HG03571 (cell line): ENCODE results near the gene ANGPTL1.
A peak's percentile ranks its signal among the peaks of the same experiment; 100 is the strongest.

Experiments used
- ATAC-seq: cut with Tn5 transposase; IDR thresholded peaks from one replicate; pipeline ENCODE4 v1.9.1; 2021; ENCODE audit not compliant: unreplicated experiment

Gene ANGPTL1, protein sequence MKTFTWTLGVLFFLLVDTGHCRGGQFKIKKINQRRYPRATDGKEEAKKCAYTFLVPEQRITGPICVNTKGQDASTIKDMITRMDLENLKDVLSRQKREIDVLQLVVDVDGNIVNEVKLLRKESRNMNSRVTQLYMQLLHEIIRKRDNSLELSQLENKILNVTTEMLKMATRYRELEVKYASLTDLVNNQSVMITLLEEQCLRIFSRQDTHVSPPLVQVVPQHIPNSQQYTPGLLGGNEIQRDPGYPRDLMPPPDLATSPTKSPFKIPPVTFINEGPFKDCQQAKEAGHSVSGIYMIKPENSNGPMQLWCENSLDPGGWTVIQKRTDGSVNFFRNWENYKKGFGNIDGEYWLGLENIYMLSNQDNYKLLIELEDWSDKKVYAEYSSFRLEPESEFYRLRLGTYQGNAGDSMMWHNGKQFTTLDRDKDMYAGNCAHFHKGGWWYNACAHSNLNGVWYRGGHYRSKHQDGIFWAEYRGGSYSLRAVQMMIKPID

DNA sequence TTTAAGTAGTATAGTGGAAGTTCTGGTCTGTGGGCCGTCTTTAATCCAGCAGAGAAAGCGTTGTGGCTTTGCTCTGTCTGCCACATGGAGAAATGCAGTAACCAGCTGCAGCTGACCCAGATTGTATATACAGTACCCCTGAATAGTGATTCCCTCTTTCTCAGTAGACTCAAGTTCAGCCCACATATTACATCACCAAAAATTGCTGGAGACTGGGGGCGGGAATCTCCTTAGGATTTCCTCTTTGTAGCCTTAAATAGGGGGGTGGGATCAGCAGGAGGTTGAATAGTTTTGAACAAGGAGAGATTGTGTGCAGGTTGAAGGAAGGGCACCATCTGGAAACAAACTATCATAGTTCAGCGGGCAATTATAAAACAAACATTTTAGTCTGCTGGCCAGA, at the start of gene ANGPTL1:
Gene ANGPTL1, minus strand, starts transcription at position 134 of the 400 bp plus-strand sequence. CDS start 5,301 bp downstream, outside the sequence.
- ATAC-seq: no peak

DNA sequence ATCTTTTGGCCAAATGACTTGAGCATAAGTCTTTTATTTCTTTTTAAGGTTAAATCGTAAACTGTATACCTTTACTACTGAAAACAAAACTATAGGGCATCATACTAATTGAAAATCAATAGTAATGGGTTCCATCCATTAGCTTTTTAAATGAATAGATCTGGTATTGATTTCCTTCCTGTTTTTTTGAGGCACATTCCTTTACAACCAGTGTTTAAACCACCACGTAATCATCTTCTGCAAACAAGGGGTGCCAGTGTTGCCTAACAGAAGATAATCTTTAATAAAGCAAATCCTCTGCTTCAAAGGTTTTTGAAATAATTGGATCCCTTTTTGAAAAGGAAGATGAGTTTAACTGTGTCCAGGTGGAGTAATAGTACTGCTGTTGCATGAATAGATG, 48.7 kb upstream of the ANGPTL1 start:
- no peak for ATAC-seq

DNA sequence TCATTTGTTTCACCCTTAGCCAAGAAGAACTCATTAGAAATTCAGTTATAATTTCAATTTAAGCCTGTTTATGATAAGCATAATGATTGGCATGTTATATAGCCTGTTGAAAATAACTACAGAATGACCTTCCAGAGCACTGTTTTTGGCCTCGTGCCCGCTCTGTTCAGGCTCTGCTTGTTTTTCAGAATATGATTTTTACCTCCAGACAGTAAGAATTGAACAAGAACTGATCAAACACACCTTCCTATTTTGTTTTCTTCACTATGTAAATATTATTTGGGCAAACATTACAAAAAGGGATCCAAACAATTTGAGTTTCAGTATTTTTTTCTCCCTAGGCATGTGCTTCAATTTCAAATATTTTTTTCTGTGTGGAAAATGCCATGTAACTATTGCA, 48.1 kb upstream of the ANGPTL1 start:
- no peak for ATAC-seq

DNA sequence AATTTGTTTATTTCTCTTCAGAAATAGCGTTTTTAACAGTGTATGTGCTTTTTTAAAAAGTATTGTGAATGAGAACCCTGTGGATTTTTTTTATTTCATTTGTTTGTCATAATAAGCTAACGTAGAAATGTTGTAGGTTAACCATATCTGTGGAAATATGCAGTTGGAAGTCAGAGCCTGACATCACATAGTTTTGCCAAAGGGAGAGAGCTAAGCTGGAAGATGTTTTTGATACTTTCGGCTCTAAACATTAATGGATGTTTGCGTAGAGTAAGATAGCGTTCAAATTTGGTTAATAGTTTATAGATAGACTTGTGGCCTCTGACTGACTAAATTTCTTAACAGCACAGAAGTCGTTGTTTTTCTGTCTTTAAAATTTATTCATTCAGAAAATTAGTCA, 47.4 kb upstream of the ANGPTL1 start:
- no peak for ATAC-seq

DNA sequence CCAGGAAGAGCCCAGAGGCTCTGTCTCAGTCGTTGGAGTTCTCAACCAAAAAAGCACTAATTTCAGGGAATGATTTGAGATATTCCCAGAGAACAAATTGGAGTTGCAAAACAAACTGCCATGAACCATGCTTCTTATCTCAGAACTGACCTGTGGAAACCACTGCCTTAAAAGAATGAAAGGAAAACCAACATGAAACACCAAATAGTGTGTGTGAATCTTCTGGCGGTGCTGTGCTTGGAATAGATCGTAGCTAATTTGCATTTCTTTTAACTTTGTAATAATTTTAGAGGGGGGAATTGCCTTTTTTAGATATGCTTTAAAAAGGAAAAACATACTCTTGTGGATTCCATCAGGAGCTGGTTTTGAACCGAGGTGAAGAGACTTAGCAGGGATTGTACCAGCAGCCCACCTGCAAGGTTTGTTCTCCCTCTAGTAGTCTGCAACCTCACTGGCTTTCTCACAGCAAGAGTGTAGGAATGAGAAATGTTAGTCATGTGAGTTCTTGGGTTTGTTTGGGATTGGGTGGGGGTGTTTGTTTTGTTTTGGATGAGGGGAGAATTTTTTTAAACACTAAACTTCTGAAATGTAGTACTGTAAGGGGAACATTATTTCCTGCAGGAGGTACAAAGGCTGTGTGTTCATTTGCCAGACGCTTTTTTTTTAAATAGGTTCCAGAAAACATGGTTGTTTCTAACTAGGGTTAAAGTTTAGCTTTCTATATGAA, 45.7 kb upstream of the ANGPTL1 start:
- peak; percentile 52 for ATAC-seq

DNA sequence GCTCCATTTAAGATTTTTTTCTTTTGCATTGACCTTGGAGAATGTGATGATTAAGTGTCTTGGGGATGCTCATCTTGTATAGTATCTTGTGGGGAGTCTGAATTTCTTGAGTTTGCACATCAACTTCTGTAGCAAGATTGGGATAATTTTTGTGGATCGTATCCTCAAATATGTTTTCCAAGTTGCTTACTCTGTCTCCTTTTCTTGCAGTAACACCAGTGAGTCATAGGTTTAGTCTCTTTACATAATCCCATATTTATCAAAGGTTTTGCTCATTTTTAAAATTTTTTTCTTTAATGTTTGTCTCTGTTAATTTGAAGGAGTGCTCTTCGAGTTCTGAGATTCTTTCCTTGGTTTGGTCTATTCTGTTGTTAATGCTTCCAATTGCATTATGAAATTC, 41.7 kb upstream of the ANGPTL1 start:
- ATAC-seq: no peak

DNA sequence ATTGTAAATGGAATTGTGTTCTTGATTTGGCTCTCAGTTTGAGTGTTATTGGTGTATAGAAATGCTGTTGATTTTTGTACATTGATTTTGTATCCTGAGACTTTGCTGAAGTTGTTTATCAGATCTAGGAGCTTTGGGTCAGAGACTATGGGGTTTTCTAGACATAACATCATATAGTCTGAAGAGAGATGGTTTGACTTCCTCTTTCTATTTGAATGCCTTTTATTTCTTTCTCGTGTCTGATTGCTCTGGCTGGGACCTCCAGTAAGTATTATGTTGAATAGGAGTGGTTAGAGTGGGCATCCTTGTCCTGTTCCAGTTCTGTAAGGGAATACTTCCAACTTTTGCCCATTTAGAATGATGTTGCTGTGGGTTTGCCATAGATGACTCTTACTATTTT, 39.1 kb upstream of the ANGPTL1 start:
- ATAC-seq: no peak

DNA sequence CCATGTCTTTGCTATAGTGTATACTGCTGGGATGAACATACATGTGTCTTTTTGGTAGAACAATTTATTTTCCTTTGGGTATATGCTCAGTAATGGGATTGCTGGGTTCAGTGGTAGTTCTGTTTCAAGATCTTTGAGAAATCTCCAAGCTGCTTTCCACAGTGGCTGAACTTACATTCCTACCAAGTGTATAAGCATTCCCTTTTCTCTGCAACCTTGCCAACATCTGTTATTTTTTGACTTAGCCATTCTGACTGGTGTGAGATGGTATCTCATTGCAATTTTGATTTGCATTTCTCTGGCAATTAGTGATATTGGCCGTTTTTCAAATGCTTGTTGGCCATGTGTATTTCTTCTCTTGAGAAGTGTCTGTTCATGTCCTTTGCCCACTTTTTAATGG, 37.5 kb upstream of the ANGPTL1 start:
- ATAC-seq: no peak

DNA sequence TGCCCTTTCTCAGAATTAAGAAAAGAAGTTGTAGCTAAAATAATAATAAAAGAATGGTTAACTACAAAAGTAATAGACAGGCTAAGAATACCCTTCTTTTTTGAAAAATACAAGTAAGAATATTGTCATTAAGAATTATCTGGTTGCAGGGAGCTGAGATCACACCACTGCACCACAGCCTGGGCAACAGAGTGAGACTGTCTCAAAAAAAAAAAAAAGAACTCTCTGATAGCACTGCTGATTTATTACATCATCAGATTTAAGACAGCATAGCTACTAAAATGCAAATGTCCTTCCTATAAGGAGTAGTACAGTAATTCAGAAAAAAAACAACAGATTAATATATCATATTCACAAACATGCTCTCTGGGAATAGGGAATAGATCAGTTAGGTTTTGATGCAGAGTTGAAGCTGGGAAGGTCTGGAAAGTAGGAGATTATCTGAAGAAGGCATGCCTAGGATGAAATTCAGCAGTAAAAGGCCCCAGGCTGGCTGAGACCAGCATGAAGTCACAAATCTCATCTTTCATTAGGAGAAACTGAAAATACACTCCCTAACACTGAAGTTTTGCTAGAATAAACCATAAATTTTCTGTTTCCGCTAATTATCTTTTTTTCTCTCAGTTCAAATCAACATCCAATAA, 30.7 kb upstream of the ANGPTL1 start:
- ATAC-seq: no peak

DNA sequence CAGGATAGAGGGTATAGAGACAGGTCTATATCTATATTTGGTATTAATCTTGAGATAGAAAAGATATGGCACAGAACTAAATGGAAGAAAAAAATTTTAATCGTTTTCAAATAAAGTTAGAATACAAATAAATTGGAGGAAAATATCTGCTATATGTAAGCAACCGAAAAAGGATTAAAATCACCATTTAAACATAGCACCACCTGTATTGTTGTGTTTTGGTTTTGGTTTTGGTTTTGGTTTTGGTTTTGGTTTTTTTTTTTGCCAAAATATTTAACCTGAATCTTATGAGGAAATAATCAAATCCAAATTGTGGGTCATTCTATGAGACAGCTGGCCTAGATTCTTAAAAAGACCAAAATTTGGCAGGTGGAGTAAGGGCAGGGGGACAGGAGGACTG, 28.5 kb upstream of the ANGPTL1 start:
- no peak for ATAC-seq

DNA sequence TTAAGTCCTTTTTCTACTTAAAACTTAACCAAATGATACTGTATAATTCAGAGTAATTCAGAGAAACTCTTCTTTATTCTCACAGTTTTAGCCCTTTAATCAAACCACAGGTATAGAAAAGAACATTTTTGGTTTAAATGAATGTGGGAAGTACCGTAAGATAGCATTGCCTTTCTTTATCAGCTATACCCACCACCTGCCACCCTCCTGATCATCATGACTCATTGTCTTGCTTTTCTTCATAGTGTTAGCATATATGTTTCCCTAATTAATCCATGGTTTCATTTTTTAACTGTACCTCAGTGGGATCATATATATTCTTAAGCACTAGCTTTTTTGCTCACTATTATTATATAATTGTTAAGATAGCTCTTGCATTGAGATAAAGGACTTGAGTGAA, 27.5 kb upstream of the ANGPTL1 start:
- ATAC-seq: no peak

DNA sequence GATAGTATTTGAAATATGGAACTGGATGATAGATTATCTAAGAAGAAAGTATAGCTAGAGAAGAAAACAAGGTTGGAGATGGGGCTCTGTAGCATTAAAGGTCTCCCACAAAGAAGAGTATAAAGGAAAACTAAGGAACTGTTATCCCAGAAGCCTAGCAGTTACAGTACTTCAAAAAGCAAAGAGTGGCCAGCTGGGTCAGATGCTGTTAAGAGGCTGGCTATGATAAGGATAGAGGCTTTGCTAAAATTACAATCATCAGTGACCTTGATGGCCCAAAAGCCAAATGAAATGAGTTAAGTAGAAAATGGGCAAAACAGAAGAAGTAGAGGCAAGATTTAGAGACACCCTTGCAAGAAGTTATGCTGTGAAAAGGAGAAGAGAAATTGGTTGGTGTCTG, 25.1 kb upstream of the ANGPTL1 start:
- no peak for ATAC-seq

DNA sequence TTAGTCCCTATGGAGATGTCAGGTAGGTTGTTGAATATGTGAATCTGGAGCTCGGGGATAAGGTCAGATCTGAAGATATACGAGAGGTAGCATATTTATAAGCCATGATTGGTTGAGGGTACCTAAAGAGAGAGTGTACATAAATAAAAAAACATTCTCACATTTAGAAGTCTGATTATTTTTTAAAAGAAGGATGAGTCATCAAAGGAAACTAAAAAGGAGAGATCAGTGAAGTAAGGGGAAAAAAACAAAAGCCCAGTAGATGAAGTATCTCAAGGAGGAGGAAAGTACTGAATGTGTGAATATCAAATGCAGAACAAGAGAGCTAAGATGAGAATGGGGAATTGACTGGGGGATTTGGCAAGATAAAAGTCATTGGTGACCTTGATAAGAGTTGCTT, 15.7 kb upstream of the ANGPTL1 start:
- ATAC-seq: no peak

DNA sequence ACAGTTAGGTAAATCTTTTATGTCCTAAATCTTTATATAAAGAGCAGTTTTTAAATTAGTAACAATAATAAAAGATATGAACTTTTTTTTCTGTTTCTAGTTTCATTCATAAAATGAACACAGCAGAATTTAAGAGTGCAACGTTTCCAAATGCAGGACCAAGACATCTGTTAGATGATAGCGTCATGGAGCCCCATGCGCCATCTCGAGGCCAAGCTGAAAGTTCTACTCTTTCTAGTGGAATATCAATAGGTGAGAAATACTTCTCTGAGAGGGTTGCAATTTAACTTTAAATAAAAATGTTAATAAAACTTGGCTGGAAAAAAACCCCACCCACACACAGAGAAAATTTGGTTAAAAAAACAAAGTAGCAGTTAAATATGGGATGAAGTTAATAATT, 15.0 kb upstream of the ANGPTL1 start:
- ATAC-seq: no peak

DNA sequence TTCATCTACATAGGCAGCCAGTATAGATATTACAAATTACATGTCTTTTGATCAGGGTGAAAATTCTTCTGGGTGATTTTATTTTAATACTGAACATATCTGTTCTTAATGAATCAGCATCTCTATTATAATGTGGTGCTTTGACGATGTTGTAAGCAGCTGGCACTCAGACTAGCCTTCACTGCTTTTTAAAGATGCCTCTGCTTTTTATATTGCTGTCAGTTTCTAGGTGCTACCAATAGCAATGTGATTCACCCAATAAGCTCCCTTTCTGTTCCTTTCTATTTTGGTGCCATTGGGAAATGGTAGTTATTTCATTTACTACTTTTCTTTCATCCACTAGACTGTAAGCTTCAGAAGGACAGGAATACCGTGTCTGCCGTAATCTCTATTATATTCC, 11.1 kb upstream of the ANGPTL1 start:
- no peak for ATAC-seq

DNA sequence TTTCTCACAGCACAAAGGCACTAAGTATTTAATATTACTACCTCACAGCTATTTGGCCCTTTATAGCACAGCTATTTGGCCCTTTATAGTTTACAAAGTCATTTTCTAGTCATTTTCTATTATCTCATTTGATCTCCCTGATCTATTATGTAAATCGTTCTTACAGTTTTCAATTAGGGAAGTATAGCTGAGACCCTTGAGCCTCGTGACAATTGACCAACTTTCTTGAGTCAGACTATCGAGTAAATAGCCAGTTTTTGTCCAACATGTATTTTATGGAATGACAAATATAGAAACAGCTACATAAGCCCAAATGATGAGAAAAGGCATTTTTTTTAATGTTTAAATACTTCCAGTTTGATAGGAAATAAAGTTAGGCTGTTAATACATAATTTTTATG, 7.0 kb upstream of the ANGPTL1 start:
- no peak for ATAC-seq

DNA sequence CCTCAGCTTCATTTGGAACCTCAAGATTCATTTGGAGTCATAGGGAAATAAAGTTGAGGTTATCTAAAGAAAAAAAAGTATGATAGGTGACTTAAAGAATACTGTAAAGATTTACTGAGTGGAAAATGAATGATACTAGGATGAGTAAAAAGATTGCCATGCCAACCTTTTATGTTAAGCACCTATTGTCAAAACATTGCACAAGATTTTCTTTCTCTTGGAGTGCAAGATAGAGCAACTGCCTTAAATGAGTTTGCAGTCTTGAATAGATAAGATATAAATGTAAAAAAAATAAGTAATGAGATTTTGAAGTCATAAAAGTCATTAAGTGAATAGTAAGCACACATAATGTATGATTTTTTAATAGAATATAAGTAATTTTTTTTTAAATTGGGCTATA, 5.1 kb upstream of the ANGPTL1 start:
- no peak for ATAC-seq

DNA sequence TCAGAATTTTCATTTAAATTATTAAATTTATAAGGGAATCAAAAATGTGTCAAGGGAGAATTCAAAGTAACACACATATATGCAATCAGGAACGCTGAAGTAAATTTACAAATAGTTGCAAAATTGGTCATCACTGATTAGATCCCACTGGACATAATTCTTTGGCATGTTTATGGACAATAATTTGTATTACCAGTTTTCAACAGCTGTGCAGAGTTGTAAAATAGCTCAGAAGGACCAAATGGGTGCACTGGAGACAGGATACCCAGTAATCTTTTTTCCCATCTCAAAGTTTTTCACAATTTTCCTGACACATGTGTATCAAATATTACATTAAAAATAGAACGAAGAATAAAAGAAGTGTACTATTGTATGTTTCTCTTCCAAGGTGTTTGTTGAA, 4.1 kb upstream of the ANGPTL1 start:
- no peak for ATAC-seq

DNA sequence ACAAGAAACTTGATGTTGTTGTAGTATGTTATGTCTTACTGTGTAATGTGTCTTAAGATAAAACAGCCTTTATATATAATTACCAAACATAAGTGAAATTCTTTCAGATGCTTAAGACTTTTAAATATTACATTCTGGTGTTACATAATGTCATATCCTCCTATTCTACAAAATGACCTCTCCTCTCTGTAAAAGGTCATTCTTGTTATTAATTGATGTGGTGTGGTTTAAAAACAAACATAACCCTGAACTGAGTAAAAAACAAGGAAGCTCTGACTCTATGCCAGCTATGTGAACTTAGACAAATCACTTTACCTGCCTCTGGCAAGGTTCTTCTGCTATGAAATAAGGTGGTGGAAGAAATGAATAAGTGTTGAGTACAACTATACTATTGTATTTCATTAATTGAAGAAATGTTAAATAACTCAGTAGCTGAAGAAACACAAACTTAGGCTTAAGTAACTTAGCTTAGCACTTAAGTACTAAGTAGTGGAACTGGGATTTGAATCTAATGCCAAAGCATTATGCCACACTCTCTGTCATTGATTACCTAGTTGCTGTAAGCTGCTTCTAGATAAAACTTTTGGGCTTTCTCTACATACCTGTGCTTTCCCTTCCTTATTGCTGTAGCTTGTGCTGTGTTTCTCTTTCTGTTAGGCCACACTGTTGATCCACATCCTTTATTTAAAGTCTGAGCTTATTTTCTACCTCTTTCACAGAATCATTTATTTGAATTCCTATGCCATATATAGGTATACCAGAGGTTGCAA, 859 bp upstream of the ANGPTL1 start:
- no peak for ATAC-seq

DNA sequence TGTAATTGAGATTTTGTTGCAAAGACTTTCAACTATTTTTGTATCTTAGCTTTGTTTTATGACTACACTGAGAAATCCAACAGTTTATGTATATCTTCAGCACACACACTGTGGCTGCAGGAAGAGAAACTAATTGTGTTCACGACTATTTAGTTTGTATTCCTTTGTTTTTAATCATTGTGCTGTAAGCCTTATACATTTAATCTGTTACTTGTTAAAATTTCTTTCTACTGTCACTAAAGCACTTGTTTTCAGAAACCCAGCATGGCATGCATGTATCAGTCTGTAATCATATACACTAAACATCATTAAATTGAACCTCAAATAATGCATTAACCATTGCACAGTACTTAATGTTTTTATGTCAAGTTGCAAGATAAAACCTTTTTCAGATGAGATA, 656 bp downstream of the ANGPTL1 start:
- no peak for ATAC-seq

DNA sequence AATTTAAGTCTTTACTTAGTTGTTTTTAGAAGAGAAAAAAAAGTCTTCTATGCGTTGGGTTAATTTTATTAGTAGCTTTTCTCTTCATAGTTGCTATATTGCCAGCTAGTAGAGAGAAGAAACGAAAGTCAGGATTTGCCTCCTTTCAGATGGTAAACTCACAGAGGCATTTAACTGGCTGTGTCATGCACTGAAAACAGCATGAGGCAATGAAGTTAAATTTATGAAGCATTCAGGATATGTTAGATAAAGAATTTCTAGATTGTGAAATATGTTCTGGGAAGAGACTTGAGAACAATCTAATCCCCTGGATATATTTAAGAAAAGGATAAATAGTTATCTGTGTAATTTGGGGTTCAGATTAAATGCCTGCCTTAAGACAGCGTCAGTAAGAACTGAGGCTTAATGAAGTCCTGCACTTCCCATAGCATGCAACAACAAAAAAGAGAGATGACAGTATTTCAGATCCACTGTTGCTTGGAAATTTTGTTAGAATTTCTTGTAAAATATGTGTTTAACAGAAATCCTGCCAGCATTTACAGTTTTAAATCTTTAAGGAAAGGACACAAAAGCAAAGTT, 1.7 kb downstream of the ANGPTL1 start:
- ATAC-seq: no peak
